ENCODE results near the gene JSRP1.

The JSRP1 gene

DNA sequence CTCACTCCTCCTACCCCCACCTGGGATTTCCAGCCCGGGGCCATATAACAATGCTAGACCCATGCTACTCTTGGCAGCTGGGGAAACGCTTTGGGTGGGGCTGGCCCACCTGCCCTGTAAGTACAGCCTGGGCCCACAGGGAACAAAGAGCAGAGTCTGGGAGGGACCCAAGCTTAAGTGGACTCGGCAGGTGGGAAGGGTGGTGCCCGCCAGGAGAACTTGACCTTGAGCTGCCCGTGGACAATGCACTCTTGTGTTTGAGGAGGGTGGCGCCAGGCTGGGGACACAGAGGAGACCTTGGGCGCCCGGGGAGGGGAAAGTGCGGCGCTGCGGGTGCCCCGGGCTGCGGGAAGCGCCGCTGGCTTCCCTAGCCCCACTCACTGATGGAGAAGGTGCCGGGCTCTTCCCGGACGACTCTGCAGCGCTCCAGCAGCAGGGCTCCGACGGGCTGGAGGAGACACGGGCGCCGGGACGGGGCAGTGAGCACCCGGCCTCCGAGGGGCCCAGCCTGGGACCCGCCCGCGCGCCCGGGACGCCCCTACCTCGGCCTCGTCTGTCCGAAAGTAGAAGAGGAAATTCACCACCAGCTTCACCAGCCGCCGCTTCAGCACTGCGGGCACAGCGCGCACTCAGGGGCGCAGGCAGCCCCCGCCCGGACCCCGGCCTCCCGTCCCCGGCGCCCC lies 20.7 kb downstream of the JSRP1 start:
- no peak for FAIRE-seq
- DNase-seq (ENCODE audit: extremely low spot score, insufficient read length, low read depth) = no peak

DNA sequence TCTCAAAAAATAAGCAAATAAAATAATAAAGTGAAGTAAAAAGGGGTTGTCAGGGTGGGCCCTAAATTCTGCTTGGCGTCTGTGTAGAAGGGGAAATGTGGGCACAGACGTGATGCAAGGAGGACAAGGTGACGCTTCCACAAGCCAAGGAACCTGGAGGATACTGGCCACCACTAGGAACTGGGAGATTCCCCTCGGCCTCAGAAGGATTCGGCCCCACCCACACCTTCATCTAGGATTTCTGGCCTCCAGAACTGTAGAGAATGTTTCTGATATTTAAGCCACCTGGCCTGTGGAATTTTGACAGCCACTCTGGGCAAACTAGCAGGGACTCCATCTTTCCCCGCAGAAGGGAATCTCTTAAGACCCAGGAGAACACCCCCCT lies 21.2 kb downstream of the JSRP1 start:
- no peak for DNase-seq (ENCODE audit: extremely low spot score, insufficient read length, low read depth)
- FAIRE-seq = no peak

DNA sequence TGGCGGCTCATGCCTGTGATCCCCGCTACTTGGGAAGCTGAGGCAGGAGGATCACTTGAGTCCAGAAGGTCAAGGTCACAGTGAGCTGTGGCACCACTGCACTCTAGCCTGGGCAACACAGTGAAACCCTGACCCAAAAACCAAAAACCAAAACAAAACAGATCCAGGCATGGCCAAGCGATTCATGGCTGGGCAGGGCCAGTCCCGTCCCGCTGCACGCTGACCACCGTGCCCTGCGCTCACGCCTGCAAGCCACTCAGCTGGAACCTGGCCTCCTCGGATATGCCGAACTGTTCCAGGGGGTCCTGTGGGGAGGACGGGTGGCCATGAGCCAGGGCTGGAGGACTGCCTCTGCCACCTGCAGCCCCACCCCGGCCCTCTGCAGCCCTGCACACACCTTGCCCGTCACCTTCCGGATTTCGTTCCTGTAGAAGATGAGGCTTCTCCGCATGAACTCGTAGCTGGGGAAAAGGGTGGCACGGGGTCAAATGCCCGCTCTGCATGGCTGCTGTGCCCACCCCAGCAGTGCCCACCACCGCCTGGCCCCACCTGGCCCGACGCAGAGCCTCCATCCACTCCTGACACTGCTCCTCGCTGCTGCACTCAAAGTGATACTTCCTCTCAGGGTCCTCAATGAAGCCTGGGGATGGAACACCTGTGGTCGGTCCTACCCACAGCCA lies 22.5 kb downstream of the JSRP1 start:
- FAIRE-seq (no peak), DNase-seq (ENCODE audit: extremely low spot score, insufficient read length, low read depth) (no peak)

DNA sequence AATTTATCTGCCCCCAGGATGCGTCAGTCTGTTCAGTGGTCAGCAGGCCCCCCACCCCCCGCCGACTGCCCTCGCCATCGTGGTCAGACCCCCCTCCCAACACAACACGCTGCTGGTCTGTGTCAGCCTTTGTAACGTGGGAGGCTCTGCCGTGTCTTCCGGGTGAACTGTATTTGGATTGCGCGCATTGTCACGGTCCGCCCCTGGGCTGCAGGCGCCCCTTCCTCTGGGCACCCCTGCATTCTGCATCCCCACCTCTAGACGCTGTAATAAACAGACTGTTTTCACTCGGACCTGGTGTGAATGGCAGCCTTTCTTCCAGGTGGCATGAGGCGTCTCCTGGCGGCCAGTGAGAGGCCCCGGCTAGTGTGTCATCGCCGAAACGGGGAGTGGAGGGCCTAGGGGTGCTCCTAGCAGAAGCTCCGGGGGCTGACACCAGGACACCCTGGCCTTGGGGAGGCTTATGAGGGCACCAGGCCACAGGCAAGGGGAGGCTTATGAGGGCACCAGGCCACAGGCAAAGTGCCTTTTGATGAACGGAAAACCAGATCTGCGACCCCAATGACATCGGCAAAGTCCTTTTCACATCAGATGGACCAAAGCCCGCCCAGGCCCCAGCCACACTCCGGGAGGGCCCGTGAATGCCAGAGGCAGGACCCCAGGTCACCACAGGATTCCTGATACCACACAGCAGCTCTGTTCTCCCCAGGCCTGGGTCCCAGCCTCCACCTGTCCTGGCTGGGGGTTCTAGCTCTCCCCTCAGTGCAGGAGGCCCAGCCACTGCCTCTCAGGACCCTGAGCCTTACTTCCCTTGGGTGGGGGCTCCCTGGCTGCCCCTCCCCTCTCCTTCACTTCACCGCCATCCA lies 23.7 kb downstream of the JSRP1 start:
- no peak for FAIRE-seq
- DNase-seq (ENCODE audit: extremely low spot score, insufficient read length, low read depth) = no peak

DNA sequence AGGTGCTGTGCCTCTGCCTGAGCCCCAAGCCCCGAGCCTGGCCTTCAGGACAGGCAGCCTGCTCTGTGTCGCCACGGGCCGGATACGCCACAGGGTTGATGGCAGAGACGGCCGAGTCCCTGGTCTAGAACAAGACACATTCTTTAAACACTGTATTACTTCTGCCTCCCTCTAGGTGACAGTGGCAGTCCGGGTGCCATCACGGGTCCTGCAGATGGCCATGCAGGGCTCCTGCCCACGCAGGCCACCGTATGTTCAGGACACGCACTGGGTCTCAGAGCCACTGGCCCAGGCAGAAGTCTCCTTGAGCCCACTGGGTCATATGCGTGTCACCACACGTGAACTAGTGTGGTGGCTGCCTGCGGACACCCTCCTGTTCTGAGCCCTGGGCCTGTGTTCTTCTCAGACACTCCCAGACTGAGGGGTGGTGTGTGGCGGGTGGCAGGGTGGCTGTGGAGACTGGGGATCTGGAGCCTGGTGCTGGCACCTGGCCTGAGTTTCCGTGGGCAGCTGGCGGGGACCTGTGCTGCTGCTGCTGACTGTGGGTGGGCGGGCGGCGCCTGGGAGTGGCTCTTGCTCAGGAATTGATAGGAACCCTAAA lies 24.5 kb downstream of the JSRP1 start:
- FAIRE-seq = no peak
- no peak for DNase-seq (ENCODE audit: extremely low spot score, insufficient read length, low read depth)

DNA sequence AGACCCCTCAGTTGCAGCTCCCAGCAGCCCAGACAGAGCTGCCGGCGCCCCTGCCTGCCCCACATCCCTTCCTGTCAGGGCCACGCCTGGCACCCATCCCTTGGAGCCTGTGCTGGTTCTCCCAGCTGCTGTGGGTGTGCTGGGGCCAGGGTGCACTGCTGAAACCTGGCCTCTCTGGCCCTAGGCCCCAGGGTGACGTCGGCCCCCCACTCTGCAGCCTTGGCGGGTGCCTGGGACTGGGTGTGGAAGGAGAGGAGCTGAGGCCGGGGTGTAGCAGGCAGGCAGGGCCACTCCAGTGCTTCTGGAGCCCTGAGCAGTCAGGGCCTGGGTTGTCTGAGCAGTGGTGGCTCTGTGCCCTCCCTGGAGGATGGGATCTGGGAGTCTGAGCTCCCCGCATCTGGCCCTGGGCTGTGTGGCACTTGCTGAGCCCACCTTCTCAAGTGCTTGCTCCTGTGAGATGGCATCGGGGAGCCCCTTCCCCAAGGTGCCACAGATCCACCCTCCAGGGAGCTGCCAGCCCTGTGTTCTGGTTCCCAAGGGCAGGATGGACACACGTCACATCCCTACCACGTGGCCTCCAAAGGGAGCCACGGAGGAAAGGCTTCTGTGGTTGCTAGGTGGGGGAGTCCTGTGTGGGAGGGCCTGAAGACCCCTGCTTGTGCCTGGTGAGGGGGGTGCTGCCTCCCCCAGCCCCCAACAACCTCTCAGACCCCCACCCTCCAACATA lies 25.2 kb downstream of the JSRP1 start:
- FAIRE-seq (no peak), DNase-seq (ENCODE audit: extremely low spot score, insufficient read length, low read depth) (no peak)

DNA sequence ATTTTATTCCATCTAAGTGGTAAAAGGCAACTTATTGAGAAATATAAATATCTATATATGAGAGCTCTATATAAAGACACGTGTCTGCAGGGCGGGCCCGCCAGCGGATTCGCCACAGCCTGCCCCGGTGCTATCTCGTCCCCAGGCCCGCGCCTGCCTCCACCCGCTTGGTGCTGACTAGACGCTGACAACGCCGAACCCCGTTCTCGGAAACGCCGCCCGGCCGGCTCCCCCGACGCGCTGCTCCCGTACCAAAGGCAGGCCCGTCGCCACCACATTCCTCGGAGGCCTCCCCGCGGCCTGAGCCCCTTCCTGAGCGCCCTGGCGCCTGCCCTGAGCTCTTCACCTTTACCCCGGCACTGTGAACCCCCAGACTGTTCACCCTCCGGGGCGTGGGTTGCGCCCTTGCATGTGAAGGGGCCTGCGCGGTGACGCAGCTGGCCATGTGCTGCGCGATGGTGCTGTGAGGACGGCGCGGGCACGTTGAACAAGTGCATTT lies 26.1 kb downstream of the JSRP1 start:
- FAIRE-seq = no peak
- DNase-seq (ENCODE audit: extremely low spot score, insufficient read length, low read depth) = no peak

DNA sequence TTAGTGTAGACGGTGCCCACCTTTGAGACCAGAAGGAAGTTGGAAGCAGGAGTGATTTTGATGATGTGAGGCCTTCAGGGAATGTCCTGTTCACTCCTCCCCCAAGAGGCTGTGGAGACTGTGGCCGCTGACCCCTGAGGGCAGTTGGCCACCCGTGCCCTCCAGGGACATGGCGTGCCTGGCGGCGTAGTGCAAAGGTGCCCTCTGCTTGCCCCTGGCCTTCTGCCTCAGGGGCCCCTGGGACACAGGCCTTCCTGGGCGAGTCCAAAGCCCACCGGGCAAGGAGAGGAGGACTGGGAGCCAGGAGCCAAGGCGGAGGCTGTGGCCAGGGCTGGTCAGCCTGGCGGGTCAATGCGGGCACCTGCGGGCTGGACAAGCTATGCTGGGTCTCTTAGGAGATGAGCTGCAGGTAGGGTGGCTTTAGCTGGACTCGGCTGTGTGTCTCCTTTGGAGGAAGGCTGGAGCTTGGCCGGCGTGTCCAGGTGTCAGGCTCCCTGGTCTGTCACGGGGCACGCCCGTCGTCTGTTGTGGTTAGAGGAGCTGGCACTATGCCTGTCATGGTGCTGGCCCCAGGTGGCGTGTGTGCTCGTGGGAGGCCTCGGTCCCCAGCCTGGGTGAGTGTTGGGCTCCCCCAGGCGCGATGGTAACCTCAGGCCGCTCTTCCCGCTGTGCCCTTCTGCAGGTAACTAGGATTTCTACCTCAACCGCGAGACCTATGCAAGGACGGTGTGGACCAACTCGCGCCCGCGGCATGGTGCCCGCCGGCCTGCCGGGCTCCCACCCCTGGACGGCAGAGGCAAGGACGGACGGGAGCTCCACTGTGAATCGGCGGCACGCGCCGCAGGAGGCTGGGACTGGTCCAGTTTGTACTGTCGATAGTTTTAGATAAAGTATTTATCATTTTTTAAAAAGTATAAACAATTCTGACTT lies 26.8 kb downstream of the JSRP1 start:
- DNase-seq (ENCODE audit: extremely low spot score, insufficient read length, low read depth) = no peak
- no peak for FAIRE-seq

DNA sequence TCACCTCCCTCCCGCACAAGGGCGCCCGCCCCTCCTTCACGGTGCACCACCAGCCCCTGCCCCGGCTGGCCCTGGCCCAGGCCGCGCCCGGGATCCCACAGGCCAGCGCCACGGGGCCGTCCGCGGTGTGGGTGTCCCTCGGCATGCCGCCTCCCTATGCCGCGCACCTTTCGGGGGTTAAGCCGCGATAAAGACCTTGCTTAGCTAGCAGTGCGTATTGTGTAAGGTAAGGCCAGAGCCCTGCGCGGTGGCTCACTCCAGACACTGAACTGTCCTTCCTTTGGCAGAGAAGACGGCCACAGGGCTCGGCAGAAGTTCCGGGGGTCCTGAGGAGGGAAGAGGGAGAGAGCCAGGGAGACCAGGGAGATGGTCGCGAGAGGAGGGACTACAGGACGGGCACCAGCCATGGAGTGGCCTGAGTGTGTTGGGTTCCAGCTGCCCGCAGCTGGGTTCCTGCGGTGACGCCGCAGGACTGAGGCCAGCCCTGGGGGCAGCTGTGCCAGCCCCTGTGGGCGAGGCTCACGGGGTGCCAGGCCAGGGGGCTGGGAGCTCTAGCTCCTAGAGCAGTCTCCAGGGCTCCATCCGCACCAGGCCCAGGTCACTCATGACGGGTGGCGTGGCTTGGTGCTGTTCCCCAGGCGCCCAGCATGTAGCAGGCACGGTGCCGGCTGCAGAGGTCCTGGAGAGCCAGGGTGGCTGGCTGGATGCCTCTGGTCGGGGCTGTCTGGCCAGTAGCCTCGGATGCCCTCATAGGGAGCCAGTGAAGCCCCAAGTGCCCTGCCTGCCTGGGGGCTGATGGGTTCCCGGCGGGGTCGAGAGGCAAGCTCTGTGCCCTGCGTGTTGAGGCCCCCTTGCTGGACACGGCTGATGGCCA lies 27.8 kb downstream of the JSRP1 start:
- no peak for FAIRE-seq

DNA sequence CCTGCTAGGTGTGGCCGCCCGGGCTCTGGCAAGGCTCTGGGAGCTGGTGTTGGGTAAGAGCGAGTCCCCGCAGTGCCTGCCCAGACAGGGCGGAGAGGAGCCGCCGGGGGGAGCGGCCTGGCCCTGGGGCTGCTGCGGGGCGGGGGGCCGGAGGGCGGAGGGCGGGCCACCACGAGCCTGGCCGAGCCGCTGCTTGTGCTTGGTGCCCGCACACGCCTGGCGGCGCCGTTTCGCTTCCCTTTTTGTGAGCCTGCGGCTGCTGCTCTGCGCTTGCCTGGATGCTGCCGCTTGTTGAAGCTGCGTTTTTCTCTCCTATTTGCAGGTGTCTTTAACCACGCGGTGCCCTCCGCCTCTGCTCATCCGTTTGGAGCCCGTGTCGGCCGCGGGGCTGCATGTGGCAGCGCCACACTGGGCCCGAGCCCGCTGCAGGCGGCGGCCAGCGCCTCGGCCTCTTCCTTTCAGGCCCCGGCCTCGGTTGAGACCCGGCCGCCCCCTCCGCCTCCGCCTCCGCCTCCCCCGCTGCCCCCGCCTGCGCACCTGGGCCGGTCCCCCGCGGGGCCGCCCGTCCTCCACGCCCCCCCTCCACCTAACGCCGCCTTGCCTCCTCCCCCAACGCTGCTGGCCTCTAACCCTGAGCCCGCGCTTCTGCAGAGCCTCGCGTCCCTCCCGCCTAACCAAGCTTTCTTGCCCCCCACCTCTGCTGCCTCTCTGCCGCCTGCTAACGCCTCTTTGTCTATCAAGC lies 28.6 kb downstream of the JSRP1 start:
- FAIRE-seq (peak; percentile 77), DNase-seq (ENCODE audit: extremely low spot score, insufficient read length, low read depth) (peak; percentile 57)

More for the DNA sequence above, 27.8 kb downstream of the JSRP1 start:
- no peak for DNase-seq (ENCODE audit: extremely low spot score, insufficient read length, low read depth)

DNA sequence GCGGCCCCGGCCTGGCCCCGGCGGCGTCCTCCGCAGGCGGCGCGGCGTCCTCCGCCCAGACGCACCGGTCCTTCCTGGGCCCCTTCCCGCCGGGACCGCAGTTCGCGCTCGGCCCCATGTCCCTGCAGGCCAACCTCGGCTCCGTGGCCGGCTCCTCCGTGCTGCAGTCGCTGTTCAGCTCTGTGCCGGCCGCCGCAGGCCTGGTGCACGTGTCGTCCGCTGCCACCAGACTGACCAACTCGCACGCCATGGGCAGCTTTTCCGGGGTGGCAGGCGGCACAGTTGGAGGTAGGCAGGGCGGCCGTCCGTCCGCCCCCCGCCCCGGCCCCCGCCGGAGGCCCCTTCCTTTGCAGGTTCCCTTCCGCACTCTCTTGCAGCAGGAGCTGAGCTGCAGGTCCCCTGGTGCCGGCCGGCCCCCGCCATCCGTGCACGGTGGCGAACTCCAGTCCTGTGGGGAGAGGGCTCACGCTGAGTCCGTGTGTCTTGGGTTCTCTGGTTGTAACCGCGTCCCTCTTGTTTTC lies 29.3 kb downstream of the JSRP1 start:
- DNase-seq (ENCODE audit: extremely low spot score, insufficient read length, low read depth) = no peak
- no peak for FAIRE-seq

DNA sequence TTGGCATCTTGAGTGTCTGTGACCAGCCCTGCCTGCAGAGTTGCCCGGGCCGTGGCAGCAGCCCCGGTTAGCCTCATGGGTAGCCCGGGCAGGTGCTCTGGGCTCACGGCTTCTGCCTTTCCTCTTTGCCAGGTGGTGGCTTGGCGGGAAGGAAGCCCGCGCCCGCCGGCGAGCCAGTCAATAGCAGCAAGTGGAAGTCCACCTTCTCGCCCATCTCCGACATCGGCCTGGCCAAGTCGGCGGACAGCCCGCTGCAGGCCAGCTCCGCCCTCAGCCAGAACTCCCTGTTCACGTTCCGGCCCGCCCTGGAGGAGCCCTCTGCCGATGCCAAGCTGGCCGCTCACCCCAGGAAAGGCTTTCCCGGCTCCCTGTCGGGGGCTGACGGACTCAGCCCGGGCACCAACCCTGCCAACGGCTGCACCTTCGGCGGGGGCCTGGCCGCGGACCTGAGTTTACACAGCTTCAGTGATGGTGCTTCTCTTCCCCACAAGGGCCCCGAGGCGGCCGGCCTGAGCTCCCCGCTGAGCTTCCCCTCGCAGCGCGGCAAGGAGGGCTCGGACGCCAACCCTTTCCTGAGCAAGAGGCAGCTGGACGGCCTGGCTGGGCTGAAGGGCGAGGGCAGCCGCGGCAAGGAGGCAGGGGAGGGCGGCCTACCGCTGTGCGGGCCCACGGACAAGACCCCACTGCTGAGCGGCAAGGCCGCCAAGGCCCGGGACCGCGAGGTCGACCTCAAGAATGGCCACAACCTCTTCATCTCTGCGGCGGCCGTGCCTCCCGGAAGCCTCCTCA lies 30.0 kb downstream of the JSRP1 start:
- FAIRE-seq (no peak), DNase-seq (ENCODE audit: extremely low spot score, insufficient read length, low read depth) (no peak)

DNA sequence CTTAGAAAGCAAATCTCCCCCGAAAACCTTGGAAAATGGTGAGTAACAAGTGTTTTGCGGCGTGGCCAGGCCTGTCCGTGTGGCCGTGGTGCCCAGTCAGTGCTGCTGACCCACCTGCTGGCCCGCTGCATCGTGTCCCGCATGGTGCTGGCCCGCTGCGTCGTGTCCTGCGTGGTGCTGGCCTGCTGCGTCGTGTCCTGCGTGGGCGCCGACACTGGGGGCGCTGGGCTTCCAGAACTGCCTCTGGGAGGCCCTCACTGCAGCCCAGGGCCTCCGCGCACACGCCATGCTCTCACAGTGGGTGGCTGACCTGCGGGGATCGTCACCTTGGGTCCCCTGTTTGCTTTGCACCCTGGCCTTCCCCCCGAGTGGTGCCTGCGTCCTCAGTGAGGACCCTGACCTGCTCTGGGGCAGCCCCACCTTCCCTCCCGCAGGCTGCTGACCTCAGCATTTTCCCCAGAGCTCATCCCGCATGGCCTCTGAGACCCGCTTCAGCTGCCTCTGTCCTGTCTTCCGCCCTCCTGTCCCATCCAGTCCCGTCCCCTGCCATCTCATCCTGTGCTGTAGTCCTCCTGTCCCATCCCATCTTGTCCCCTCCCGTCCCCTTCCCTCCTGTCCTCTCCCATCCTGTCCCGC lies 30.7 kb downstream of the JSRP1 start:
- FAIRE-seq = no peak
- DNase-seq (ENCODE audit: extremely low spot score, insufficient read length, low read depth) = no peak

DNA sequence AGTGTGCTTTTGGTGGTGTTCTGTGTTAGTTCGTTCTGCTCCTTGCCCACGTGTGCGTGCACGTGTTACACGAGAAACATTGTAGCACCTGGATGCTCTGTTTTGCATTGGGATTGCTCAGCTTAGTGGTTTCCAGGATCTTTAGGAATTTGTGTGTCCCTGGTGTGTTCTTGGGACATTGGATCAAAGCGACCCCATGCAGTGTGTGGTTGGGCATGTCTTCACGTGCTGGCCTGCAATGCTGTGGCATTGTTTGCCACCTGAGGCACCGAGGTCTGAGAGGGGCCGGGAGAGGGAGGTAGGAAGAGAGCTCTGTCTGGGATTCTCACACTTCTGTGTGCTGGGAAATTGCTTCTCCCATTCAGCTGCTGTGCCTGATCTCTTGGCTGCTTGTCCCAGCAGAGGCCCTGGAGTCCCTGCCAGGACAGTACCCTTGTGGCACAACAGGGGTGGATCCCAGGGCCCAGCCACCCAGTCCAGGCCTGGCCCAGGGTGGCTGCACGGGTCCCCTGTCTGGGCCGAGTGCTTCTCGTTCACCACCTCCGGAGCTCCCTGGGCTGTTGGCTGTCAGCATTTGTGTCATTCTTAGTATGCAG lies 31.4 kb downstream of the JSRP1 start:
- FAIRE-seq (no peak), DNase-seq (ENCODE audit: extremely low spot score, insufficient read length, low read depth) (no peak)

DNA sequence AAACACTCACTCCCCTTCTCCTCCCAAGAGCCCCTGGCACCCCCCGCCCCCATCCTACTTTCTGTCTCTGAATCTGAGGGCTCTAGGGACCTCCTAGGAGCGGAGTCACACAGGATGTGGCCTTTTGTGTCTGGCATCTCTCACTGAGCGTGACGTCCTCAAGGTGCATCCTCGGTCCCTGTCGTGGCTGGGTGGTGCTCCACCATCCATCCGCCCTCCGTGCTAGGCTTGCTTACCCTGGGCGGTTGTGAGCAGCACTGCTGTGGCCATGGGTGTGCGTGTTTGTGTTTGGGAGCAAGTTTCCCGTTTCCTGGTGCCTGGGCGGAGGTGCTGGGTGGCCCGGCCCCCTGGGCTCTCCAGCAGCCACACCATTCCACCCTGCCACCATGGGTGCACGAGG lies 32.3 kb downstream of the JSRP1 start:
- DNase-seq (ENCODE audit: extremely low spot score, insufficient read length, low read depth) (no peak), FAIRE-seq (peak; percentile 82)
